ES-I3 (cell line): ENCODE results near the gene ZBTB7B.

ENCODE experiments used
- H3K36me3 ChIP-seq: 2 replicates; pipeline ENCODE4 v1.6.1; 2013; ENCODE audit warnings: mild to moderate bottlenecking, low read length, control low read depth, moderate library complexity; ENCODE audit not compliant: insufficient read depth
- H3K4me1 ChIP-seq: 2 replicates; pipeline ENCODE4 v1.6.1; 2013; ENCODE audit warnings: mild to moderate bottlenecking, control low read depth, low read length; ENCODE audit not compliant: insufficient read depth
- H3K9ac ChIP-seq: 2 replicates; pipeline ENCODE4 v1.6.1; 2013; ENCODE audit warnings: low read depth, mild to moderate bottlenecking, low read length, moderate library complexity
- H3K9me3 ChIP-seq: 2 replicates; pipeline ENCODE4 v1.6.1; 2013; ENCODE audit warnings: mild to moderate bottlenecking, low read length, moderate library complexity; ENCODE audit not compliant: control insufficient read depth, insufficient read depth

Gene ZBTB7B

GRCh38 chr1:155034318-155035208, 32.0 kb downstream of the ZBTB7B start:
- H3K4me1 ChIP-seq, result no peaks in the 10 kb centered on the region
- H3K9ac ChIP-seq, result no peak overlapping the region
- no peaks in the 10 kb centered on the region for H3K9me3 ChIP-seq
- H3K36me3 ChIP-seq, result no peaks in the 10 kb centered on the region

GRCh38 chr1:155035936-155036335, 33.3 kb downstream of the ZBTB7B start:
- H3K4me1 ChIP-seq, result no peaks in the 10 kb centered on the region
- H3K36me3 ChIP-seq, result no peaks in the 10 kb centered on the region
- no peaks in the 10 kb centered on the region for H3K9me3 ChIP-seq
- H3K9ac ChIP-seq, result no peak overlapping the region

DNA sequence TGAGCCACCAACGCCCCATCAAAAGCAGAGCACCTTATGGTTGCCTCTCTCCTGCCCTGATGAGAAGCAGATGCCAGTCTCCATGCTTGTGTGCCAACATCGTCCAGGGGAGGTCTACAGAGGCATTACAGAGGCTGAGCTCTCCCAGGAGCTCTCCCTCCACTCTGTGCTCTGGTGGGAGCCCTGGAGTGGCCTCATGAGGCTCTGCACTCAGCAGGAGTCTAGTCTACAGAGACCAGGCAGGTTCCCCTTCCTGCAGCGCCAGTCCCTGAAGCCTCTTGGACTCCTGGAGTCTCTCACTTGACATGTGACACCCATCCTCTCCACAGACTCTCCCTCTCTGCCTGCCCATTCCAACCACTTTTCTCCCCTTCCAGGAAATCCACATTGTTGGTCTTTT, 34.4 kb downstream of the ZBTB7B start:
- no peaks in the 10 kb centered on the region for H3K36me3 ChIP-seq
- H3K9me3 ChIP-seq, result no peaks in the 10 kb centered on the region
- H3K4me1 ChIP-seq, result no peaks in the 10 kb centered on the region
- H3K9ac ChIP-seq, result no peak overlapping the region

GRCh38 chr1:155037851-155038441, 35.3 kb downstream of the ZBTB7B start:
- no peaks in the 10 kb centered on the region for H3K9me3 ChIP-seq
- H3K9ac ChIP-seq, result no peak overlapping the region
- no peaks in the 10 kb centered on the region for H3K4me1 ChIP-seq
- no peaks in the 10 kb centered on the region for H3K36me3 ChIP-seq

- H3K36me3 ChIP-seq, result no peaks in the 10 kb centered on the region
- no peaks in the 10 kb centered on the region for H3K4me1 ChIP-seq
- H3K9ac ChIP-seq, result no peak overlapping the region
- no peaks in the 10 kb centered on the region for H3K9me3 ChIP-seq
Measured at GRCh38 chr1:155038602-155039307, 36.2 kb downstream of the ZBTB7B start.

- no peak overlapping the region for H3K9ac ChIP-seq
Measured at GRCh38 chr1:155039308-155039669, 36.7 kb downstream of the ZBTB7B start.

DNA sequence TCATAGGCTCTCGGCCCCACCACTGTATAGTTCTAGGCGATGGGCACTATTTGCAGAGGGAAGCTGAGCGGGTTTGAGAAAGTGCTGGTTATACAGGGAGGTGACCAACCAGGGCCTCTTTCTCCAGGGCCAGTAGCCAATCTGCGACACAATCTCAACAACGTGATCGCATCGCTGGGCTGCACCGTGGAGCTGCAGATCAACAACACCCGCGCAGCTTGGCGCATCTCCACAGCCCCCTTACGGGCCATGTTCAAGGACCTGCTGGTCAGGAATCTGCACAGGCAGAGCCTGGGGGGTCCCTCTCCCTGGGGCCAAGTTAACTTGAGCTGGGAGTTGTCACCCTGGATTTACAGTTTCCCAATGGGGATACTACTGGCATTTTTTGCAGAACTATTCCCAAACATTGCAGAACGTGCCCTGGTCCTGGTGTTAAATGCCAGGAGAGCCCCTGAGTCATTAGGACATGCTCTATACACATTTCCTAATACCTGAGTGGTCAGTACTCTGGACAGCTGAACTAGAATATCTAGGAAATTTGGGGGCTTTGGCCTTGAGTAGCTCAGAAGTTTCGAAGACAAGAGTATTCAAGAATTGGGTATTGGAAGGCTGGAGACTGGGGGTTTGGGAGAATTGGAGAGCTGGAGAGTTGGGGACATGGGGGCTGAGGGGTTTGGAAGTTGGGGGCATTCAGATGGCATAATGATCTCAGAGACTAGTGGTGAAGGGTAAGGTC, 37.9 kb downstream of the ZBTB7B start:
- no peaks in the 10 kb centered on the region for H3K36me3 ChIP-seq
- no peak overlapping the region for H3K9ac ChIP-seq
- H3K9me3 ChIP-seq, result no peaks in the 10 kb centered on the region
- peaks cover 3% of the 10 kb centered on the region; the same call in 1 of the 2 replicates for H3K4me1 ChIP-seq

More at GRCh38 chr1:155039308-155039669, 36.7 kb downstream of the ZBTB7B start:
- Histone ChIP-seq H3K4me1 (no peaks in the 10 kb centered on the region; the same call in 1 of the 2 replicates), H3K9me3 (no peaks in the 10 kb centered on the region), H3K36me3 (no peaks in the 10 kb centered on the region)

- H3K36me3 ChIP-seq, result no peaks in the 10 kb centered on the region
- H3K9me3 ChIP-seq, result no peaks in the 10 kb centered on the region
- peaks cover 3% of the 10 kb centered on the region; the same call in 1 of the 2 replicates for H3K4me1 ChIP-seq
- no peak overlapping the region for H3K9ac ChIP-seq
Measured at GRCh38 chr1:155042789-155043188, 40.2 kb downstream of the ZBTB7B start.

GRCh38 chr1:155043301-155043702, 40.7 kb downstream of the ZBTB7B start:
- Histone ChIP-seq H3K4me1 (peaks cover 3% of the 10 kb centered on the region; the same call in 1 of the 2 replicates), H3K36me3 (no peaks in the 10 kb centered on the region), H3K9me3 (no peaks in the 10 kb centered on the region), H3K9ac (no peak overlapping the region)

DNA sequence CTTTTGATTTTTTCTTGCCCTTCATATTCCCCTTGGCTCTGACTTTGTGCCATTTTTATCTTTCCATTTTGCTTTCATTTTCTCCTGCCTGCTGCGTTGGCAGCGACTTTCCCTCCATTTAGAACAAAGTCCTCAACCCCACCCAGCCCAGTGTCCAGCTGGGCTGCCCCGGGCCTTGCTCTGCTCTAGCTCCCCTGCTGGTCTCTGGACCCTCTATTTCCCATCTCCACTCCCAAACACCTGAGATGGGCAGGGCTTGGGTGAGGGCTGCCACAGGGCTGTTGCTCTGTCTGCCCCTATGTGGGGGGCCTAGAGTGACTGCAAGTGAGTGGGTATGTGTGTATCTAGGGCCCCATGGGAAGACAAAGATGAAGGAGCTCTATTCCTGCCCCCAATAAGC, 41.2 kb downstream of the ZBTB7B start:
- H3K9me3 ChIP-seq, result no peaks in the 10 kb centered on the region
- no peak overlapping the region for H3K9ac ChIP-seq
- H3K36me3 ChIP-seq, result no peaks in the 10 kb centered on the region
- peaks cover 3% of the 10 kb centered on the region; the same call in 1 of the 2 replicates for H3K4me1 ChIP-seq

GRCh38 chr1:155044365-155044764, 41.8 kb downstream of the ZBTB7B start:
- no peaks in the 10 kb centered on the region for H3K36me3 ChIP-seq
- H3K4me1 ChIP-seq, result peaks cover 3% of the 10 kb centered on the region; the same call in 1 of the 2 replicates
- H3K9ac ChIP-seq, result no peak overlapping the region
- no peaks in the 10 kb centered on the region for H3K9me3 ChIP-seq

DNA sequence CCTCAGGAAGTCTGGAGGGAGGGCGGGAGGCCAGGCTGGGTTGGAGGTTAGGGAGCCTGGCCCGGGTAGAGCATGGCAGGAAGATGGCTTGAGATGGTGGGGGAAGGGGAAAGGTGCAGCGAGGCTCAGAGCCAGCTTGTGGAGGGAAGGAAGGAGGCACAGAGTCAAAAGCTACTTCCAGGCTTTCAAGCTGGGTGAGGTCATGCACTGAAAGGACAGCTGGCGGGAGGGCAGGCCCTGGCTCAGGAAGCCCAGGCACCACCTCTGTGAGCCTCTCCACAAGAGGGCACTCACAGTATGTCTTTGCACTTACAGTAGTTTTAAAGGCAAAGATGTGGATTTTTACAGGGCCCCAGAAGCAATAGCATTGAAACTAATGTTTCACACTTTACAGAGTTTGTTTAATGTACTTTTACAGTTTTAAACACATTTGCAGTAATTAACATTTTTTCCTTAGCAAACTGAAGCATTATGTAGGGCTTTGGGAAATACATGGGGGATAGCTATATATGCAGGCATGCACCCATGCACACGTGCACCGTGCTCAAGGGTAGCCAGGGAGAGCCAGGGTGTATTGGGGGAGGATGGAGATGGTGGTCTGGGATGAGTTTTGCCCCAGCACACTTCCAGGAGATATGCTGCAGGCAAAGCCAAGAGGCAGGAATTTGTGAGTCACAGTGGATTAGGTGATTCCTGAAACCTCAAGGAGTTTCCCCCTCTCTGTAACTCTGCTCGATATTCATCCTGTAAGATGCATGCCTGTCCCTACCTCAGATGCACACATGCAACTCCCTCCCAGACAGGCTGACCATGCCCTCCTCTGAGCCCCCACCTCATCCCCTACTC, 42.4 kb downstream of the ZBTB7B start:
- H3K4me1 ChIP-seq, result peaks cover 6% of the 10 kb centered on the region; the same call in 1 of the 2 replicates
- H3K9me3 ChIP-seq, result no peaks in the 10 kb centered on the region
- H3K9ac ChIP-seq, result no peak overlapping the region
- H3K36me3 ChIP-seq, result no peaks in the 10 kb centered on the region
